ENCODE results near the gene GOLGA3.
"Not testable (repeated sequence)": the region's sequence is repeated elsewhere in the genome, so short reads cannot be mapped to it uniquely, and the experiment has no call there.

The GOLGA3 gene

DNA sequence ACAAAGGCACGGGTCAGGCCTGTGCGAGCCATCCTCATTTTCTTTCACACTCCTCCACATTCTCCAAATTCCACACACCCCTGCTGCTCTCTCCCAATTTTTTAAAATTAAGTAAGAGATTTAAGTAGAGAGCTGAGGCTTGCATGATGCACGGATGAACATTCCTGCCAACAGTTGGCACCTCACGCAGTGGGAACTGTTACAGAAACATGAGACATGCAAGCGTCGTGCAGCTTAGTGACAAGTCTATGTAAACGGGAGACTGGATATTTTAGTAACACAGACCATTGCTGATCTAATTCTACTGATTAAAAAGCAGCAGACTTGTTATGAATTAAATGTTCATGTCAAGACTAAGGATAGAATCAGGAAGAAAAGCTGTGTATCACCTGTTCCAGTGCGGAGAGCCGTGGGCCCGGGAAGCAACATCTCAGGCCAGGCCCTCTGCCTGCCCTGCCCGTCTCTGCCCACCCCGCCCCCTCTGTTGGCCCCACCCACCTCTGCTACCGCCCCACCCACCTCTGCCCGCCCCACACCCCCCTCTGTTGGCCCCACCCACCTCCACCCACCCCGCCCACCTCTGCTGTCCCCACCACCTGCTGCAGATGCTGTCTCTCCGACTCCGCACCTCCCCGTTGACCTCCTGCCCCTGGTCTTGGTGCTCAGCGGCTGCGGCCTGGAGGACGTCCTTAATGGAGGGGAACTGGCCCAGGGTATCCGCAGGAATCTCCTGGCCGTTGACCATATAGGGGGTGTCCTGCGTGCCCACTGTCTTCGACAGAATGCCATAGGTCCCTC, 21.2 kb downstream of the GOLGA3 start:
- FAIRE-seq, result no peak

DNA sequence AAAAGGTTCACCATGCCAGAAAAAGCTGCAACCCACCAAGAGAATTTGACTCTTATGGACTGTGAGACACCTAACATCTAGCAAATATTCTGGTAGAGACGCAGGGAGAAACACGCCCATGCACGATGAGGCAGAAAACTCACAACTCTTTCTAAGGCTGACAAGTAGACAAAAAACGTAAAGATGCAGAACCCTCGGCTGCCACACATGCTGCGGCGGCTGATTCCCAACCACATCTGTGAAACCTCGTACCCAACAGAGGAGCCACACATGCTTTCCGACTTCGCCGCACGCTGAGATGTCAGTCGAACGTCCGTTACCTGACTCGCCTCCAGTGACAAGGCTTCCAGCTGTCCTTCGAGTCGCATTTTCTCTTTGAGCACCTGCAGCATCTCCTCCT, 21.8 kb downstream of the GOLGA3 start:
- FAIRE-seq, result no peak

DNA sequence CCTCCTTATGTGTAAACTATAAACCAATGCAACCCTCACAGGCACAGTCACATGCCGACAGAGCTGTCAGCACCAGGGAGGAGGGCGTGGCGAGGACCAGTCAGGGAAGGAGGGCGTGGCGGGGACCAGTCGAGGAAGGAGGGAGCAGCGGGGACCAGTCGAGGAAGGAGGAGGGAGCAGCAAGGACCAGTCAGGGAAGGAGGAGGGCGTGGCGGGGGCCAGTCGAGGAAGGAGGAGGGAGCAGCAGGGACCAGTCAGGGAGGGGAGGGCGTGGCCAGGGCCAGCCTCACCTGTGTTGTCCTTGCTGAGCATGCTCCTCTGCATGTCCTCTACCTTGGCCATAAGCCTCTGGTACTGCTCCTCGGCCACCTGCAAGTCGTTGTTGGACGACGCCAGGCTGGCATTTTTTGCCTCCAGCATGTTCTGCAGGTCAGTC, 24.2 kb downstream of the GOLGA3 start:
- FAIRE-seq, result no peak

DNA sequence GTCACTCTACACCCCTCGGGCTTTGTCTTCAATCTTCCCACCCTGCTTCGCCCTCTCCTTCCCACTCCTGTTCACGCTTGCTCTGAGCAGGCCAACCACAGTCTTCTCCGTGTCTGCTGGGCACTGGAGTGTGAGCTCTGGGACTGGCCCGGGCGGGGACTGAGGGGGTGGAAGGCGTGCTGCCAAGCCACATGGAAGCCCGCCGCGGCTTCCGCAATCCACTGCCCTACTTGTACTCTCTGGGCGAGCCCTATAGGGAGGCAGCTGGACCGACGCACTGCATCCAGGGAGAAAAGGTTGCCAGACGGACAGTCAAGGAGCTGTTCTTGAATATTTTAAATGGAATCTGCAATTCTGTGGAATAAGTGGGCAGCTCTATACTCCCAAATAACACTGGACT, 24.8 kb downstream of the GOLGA3 start:
- no peak for FAIRE-seq

DNA sequence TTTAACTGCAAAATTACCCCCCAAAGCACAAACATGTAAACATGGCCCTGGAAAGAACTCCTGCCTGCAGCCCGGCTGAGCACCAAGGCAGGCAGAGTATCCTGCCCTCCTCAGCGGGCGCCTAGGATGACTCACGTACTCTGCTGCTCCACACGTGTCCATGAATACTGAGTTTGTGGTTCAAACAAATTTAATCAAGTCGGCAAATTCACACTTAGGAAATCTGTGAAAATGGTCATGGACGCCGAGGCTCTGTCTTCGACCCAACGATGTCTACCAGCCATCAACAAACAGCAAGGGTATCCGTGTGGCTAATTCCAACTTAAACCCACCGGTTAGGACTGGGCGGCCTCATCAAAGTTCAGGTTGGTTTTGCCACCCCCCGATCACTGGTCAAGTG, 25.5 kb downstream of the GOLGA3 start:
- FAIRE-seq, result no peak

DNA sequence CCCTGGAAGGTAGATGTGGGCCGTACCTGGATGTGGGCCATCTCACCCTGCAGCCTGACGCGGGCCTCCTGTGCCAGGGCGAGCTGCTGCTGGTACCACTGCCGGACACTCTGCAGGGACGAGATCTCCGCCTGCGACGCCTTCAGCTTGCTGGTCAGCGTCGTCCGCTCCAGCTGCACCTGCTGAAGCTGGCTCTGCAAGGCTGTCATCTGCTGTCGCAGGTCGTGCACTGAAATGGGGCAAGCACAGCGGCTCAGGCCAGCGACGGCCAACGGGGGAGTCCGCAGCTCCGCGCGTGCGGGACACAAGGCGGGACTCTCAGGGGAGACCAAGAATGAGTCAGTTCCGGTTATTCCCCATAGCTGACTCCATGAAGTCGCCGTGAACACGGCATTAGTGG, 26.9 kb downstream of the GOLGA3 start:
- FAIRE-seq, result no peak

DNA sequence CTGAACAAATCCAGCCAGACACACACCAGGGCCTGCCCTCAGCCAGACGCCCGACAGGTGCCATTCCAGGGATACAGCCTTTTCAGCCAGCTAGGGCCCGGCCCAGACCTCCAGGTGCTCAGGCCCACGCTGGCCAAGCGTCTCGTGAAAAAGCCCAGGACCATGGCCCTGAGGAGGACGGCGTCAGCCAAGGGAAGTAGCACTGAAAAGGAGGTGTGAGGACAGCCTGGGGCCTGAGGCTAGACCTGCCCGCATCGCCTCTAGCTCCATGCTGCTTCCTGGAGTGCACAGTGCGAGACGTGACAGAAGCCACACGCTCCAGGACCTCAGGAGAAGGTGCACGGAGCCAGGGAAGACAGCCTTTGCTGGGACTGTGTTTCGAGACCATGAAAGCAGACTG, 29.8 kb downstream of the GOLGA3 start:
- no peak for FAIRE-seq

DNA sequence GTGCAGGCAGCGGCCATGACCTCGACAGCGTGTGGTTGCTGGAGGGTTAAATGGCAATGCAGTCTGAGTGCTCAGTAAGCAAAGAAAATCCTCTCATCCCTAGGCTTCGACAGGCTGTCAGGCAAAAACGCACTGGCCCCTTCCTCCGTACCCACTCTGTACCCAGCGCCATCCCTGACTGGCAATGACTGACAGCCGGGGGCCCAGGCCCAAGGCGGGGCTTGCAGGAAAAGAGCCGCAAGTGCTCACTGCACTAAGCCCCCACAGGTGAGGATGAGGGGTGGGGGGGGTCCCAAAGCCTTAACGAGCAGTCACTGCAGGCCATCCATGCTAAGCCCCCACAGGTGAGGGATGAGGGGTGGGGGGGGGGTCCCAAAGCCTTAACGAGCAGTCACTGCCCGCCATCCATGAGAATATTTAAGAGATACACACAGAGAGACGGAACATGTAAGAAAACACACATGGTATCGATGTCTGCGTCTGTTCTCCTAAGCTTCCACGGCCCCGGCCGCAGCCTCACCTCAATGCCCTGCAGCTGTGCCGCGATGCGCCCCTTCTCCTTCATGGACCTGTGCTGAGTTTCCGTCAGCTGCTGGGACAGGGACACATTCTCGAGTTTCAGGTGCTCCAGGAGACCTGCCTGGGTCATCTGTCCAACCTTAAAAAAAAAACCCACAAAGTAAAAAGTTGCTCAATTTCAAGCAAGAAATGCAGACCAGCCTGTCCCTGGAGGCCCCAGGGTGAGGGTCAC, 30.7 kb downstream of the GOLGA3 start:
- FAIRE-seq, result no peak

DNA sequence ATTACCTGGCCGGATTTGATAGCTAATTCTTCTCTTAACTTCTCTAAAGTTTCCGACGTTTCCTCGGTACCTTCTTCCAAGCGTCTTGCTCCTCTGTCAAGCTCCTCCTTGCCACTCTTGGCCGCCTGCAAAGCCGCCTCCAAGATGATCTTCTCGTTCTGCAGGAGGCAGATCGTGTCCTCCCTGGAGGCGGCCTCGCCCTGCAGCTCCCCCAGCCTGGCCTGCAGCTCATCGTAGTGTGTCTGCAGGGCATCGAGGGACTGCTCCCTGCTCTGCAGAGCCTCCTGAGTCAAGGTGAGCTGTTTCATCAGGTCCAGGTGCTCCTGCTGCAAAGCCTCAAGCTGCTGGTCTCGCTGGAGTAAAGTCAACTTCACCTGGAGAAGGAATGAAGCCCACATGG, 32.8 kb downstream of the GOLGA3 start:
- no peak for FAIRE-seq

DNA sequence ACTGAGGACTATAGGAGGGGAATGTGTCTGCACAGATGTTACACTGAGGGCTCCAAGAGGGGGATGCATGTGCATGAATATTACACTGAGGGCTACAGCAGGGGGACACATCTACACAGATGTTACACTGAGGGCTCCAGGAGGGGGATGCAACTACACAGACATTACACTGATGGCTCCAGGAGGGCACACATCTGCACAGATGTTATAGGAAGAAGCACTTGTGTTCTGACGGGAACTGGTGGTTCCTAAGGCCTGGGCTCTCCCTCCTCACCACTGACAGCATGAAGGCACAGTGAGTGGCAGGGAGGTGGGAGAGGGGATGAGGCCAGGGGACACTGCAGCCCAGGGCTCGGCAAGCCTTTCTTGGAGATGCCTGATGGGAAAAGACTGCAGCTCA, 36.7 kb downstream of the GOLGA3 start:
- FAIRE-seq, result not testable (repeated sequence)

DNA sequence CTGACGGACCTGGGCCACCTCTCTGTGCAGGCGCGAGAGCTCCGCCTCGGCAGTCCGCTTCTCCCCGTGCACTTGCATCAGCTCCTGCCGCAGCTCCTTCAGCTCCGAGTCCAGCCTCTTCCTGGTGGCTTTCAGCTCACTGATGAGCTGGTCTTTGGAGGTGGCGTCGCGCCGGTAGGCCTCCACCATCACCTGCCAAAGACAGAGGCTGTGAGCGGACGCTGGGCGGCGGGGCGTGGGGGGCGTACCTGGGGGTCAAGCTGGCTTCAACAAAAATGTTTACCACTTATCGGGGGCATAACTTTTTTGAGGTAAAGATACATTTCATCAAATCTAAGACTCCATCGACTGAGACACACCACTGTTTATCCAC, 39.6 kb downstream of the GOLGA3 start:
- no peak for FAIRE-seq

DNA sequence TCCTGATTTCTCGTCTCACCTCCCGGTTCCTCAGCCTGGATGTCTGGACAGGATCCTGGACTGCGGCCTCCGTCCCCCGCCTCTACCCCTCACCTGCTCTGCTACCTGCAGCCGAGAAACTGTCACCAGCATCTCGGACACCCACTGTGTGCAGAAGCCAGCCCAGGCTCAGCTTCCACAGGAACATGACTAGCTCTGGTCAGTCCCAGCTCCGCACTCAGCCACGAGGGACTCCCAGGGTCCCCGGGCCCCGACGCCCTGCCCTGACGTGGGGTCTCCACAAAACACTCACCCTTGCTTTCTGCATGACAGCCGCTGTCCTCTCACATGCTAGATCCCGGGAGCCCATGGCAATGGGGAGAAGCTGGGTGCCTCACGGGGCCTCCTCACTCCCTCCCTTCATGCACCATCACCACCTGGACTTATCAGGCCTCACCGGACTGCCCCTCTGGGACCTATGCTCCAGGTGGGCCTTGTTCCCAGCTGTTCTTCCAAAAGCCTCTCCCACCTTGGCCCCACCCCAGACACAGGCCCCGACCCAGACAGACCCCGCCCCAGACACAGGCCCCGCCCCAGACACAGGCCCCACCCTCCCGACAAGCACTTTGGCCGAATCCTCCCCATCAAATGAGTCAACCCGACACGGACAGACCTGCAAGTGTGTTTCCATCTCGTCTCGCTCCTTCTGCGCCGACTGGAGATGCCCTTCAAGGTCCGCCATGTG, 40.1 kb downstream of the GOLGA3 start:
- no peak for FAIRE-seq

DNA sequence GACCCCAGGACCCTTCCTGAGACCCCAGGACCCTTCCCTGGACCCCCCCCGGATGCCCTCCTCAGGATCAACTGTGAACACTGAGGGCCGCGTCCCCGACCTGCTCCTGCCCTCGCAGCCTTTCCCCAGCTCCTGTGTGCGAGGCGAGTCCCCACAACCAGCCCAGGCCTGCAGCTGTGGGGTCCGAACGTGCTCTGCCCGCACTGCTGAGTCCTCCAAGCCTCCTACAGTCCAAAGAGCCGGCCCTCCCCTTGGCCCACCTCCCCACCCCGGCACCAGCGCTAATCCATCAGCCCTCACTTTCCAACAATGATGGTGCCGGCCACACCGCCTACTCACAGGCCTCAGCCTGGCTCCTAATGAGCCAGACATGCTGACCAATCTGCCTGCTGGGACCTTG, 40.8 kb downstream of the GOLGA3 start:
- FAIRE-seq, result no peak

DNA sequence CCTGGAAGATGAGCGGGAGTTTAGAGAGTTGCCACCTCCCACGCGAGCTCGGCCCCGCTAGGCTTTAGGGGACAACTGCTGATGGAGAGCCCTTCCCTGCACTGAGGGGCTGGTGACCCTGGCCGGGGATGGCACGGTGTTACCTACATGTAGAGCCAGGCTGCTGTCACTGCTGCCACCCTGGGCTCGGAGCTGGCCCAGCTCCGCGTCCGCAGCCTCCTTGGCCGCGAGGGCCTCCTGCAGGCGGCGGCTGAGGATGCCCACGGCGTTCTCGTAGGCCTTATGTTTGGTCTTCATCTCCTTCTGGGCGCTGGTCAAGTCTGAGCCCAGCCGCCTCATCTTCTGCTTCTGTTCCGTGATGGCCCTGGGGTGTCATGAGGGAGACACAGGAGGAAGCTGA, 42.5 kb downstream of the GOLGA3 start:
- no peak for FAIRE-seq

DNA sequence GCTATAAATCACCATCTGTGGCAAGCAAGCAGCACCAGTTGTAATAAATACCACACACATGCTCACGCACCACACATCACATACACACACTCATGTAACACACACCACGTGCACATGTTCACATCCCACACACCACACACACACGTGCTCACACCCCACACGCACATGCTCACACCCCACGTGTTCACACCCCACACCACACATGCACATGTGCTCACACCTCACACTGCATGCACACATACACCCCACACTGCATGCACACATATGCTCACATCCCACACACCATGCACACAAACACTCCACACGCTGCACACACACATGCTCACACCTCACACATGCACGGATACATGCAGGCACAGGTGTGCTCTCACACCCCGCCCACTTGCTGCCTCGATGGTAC, 44.1 kb downstream of the GOLGA3 start:
- FAIRE-seq, result no peak

DNA sequence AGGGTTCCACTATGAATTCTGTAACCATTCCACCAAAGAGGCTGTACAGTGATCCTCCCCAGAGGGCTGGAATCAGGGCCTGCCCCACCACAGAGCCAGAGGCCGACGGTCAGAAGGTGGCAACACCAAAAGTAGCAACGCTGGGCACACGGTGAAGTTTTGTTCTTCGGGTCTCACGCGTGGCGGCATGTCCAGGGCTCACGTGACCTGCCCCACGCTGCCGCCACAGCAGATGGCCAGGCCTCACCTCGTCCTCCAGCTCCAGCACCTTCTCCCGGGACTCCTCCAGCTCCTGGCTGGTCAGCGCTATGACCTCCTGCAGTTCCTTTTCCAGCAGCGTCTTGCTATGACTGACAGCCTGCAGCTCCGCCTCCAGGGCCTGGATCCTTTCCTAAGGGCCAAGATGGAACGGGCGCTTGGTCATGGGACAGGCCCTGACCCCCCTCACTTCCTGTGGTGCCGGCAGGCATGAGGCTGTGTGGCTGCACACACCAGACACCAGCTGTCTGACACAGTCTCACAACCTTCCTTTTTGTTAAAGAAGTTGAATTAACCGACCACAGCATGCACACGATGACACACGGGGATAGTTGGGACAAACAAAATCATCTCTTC, 44.6 kb downstream of the GOLGA3 start:
- FAIRE-seq, result no peak

DNA sequence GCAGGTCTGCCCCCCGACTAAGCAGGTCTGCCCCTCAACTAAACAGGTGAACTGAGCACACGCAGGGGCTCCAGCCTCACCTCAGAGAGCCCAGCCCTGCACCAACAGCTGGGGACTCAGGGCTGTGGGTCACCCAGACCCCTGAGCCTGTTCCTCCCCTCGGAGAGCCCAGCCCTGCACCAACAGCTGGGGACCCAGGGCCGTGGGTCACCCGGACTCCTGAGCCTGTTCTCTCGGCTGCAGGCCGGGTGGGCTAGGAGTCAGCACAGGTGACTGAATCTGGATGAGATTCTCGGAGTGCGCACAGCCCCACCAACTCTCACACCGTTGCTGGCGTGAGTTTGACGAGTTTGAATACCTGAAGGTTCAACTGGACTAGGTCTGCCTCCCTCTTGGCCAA, 46.7 kb downstream of the GOLGA3 start:
- FAIRE-seq, result no peak

DNA sequence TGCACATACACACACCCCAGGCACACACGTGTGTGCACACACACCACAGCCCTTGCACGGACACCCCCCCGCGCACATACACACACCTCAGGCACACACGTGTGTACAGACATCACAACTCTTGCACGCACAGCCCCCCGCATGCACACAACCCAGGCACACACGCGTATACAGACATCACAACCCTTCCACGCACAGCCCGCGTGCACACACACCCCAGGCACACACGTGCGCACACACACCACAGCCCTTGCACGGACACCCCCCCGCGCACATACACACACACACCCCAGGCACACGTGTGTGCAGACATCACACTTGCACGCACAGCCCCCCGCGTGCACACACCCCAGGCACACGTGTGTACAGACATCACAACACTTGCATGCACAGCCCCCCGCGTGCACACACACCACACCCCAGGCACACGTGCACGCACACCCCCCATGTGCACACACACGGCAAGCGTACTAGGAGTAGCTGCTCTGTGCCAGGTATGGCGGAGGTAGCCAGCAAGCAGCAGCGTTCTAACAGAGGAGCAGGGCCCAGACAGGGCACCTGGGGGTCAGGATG, 48.8 kb downstream of the GOLGA3 start:
- FAIRE-seq, result no peak

DNA sequence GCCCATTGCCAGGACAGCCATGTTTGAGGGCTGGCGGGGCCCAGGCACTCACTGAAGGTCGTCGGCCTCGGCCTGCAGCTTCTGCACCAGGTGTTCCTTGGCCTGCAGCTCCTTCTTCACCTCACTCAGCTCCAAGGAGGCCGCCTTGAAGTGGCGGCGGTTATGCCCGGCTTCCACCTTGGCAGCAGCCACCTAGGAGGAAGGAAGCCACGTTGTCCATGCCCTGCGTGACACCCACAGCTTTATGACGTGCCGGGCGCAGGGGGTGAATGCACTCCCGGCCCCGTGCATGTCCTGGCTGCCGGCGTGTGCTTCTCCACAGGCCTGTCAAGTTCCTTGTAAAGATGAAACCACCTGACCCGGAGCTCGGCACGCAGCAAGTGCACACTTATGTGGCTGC, 51.1 kb downstream of the GOLGA3 start:
- no peak for FAIRE-seq

DNA sequence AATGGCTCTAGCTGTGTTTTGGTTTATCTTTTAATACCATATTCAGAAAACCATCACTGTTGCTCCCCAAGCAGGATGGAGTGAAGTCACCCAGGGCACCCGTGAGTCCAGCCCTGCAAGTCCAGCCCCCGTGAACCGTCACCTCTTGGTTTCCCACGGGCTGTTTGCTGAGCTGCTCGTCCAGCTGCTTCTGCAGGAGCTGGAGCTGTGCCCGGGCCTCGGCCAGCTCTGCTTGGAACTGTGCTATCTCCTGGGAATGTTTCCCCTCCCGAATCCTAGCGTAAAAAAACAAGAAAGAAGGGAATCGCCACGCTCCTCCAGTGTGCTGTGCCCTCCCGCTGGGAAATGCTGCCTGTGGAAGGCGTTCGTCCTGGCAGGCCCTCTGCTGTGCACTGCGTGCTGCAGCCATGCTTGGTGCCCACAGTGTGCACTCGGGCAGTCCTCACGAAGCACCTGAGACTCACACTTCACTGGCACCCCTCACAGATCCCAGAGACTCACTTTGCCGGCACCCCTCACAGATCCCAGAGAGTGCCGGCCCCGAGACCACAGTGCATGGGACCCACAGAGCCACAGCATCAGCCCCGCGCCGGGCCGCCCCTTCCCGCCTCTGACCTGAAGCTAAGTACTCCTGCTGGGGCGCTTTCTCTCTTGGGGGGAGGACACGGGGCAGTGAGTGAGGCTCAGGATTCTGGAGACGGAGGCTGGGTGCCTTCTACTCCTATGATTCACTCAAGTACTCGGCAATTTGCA, 51.7 kb downstream of the GOLGA3 start:
- no peak for FAIRE-seq

DNA sequence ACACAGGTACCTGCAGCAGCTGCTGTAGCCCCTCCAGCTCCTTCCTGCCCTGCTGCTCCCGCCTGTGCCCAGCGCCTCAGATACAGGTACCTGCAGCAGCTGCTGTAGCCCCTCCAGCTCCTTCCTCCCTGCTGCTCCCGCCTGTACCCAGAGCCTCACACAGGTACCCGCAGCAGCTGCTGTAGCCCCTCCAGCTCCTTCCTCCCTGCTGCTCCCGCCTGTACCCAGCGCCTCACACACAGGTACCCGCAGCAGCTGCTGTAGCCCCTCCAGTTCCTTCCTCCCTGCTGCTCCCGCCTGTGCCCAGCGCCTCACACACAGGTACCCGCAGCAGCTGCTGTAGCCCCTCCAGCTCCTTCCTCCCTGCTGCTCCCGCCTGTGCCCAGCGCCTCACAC, 52.4 kb downstream of the GOLGA3 start:
- FAIRE-seq, result not testable (repeated sequence)
